ENCODE results near the gene PRKG1.

- TF ChIP-seq USF1 (IDR thresholded peaks at IDR 0.05), result no peak
- TF ChIP-seq MAX (IDR thresholded peaks at IDR 0.05), result no peak
- TF ChIP-seq TAF1 (IDR thresholded peaks at IDR 0.05; ENCODE audit: low read depth), result no peak
- TF ChIP-seq RAD21 (IDR thresholded peaks at IDR 0.05; ENCODE audit: low read depth), result no peak
- TF ChIP-seq CEBPB (IDR thresholded peaks at IDR 0.05), result no peak
- no peak for TF ChIP-seq TEAD4 (IDR thresholded peaks at IDR 0.05)
- TF ChIP-seq CREB1 (IDR thresholded peaks at IDR 0.05; ENCODE audit: low read depth), result no peak
- no peak for TF ChIP-seq YY1 (IDR thresholded peaks at IDR 0.05; ENCODE audit: low read depth)
These were observed 25.5 kb upstream of the PRKG1 start for GRCh38 chr10:51048792-51049191.

Measured in Ishikawa (cell line).